ENCODE data around the gene MAFF.

DNA sequence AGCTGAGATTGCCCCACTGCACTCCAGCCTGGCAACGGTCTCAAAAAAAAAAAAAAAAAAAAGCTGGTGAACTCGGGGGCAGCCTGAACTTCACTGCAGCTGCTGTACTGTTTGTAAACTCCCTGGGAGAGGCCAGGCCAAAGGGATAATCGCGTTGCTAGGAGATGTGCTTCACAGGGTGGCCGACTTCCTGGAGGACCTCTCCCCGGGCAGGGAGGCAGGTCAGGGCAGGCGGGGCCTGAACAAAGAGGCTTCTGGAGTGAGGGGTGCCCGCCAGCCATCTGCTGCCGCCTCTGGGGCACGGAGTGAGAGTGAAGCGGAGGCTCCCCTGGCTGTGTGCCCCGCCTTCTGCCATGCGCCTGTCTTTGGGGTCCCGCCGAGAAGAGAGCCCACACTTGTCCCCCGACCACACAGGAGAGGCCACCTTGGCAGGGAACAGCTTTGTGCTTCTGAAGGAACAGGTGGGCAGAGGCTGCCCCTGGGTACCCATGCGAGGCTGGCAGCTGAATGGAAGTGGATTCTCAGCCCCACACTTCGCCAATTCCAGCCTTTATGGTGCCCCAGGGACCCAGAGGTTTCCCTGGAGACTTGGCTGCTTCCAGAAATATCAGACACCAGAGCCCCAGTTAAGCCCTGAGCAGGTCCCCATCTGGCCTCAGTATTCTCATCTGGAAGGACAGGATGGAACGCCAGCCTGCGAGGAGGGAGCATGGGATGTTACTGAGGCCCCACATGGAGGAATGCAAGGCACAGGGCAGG lies 41.4 kb downstream of the MAFF start:
- TF ChIP-seq GATA2 (IDR thresholded peaks at IDR 0.05; ENCODE audit: low read depth, low read length) (no peak), GATA3 (IDR thresholded peaks at IDR 0.05; ENCODE audit: low read depth, low read length) (no peak)
